GM12878 (cell line): ENCODE results near the gene L1CAM. TPM values are rescaled to one million over a fixed set of nuclear protein-coding genes. Genes with fewer than 3 reads are reported as not detected.

ENCODE experiments used
- ATAC-seq: fragments of 200-7000 bp; cut with Tn5 transposase; 3 replicates; pipeline ENCODE4 v1.9.1; 2020; ENCODE audit warnings: mild to moderate bottlenecking, moderate library complexity
- BruUV-seq: library from RNA; stranded (reverse); fragments of 400-500 nt; replicated peaks from 2 replicates; lab custom pipeline; 2021; lab: Mats Ljungman, UMichigan
- CTCF ChIA-PET: fragments of 300-600 bp; sonication (Branson Sonifier 250); formaldehyde crosslinking; extraction: SDS; loops from one replicate; lab custom pipeline; 2021; ENCODE audit warnings: inconsistent platforms; lab: Yijun Ruan, JAX
- POLR2A ChIA-PET: fragments of 350-600 bp; formaldehyde crosslinking; extraction: SDS; loops from one replicate; lab custom pipeline; 2021; ENCODE audit warnings: inconsistent platforms; lab: Charles Lee
- RAD21 ChIA-PET: fragments of 300-600 bp; sonication (Branson Sonifier 250); formaldehyde crosslinking; loops from one replicate; lab custom pipeline; 2023; ENCODE audit warnings: antibody characterized with exemption; ENCODE audit not compliant: unreplicated experiment; lab: Charles Lee
- SMC1A ChIA-PET: fragments of 300-600 bp; sonication (Branson Sonifier 250); formaldehyde crosslinking; loops from one replicate; lab custom pipeline; 2023; ENCODE audit not compliant: unreplicated experiment, uncharacterized antibody; lab: Charles Lee
- DNase-seq: peaks from one replicate; pipeline ENCODE4 v3.0.0-alpha.2; 2011; ENCODE audit warnings: low read depth, low spot score
- FAIRE-seq: peaks from 3 replicates; lab custom pipeline; 2011; peaks lifted over from hg19 to GRCh38; lab: Jason Lieb, UNC
- H2AFZ ChIP-seq: 2 replicates; pipeline ENCODE4 v1.6.0; 2011; ENCODE audit warnings: low read depth, low read length, control low read depth; ENCODE audit not compliant: control insufficient read depth
- H3K27ac ChIP-seq: 2 replicates; pipeline ENCODE4 v1.5.1; 2011; ENCODE audit warnings: control low read depth; ENCODE audit not compliant: control insufficient read depth, insufficient read depth
- H3K27me3 ChIP-seq, 2 experiments: replicated peaks in 1 of 2; 2 replicates each; pipeline versions ENCODE4 v1.6.0 to v1.6.1; 2011; ENCODE audit warnings: low read length in 1 of 2; ENCODE audit not compliant: control insufficient read depth in 2 of 2, insufficient read depth in 2 of 2
- H3K36me3 ChIP-seq, 2 experiments: 2 replicates each; pipeline ENCODE4 v1.5.1; 2011; ENCODE audit warnings: low read length in 1 of 2; ENCODE audit not compliant: control insufficient read depth in 2 of 2, insufficient read depth in 2 of 2
- H3K4me1 ChIP-seq: 2 replicates; pipeline ENCODE4 v1.6.1; 2011; ENCODE audit warnings: mild to moderate bottlenecking, low read length, moderate library complexity, mixed read lengths; ENCODE audit not compliant: control insufficient read depth, insufficient read depth
- H3K4me2 ChIP-seq: 2 replicates; pipeline ENCODE4 v1.6.0; 2011; ENCODE audit warnings: control low read depth; ENCODE audit not compliant: control insufficient read depth, insufficient read depth
- H3K4me3 ChIP-seq: fragments of 200-600 bp; sonication (generic); 2 replicates; pipeline ENCODE4 v1.5.1; 2016
- H3K79me2 ChIP-seq: 2 replicates; pipeline ENCODE4 v1.6.0; 2011; ENCODE audit warnings: low read length; ENCODE audit not compliant: control insufficient read depth, insufficient read depth
- H3K9ac ChIP-seq: 2 replicates; pipeline ENCODE4 v1.8.0; 2011; ENCODE audit warnings: low read length, control low read depth, mixed read lengths; ENCODE audit not compliant: control insufficient read depth, insufficient read depth
- H3K9me3 ChIP-seq: replicated peaks from 3 replicates; pipeline ENCODE4 v1.5.1; 2011; ENCODE audit warnings: mild to moderate bottlenecking, low read length; ENCODE audit not compliant: control insufficient read depth, insufficient read depth
- H4K20me1 ChIP-seq: 2 replicates; pipeline ENCODE4 v1.6.0; 2011; ENCODE audit not compliant: control insufficient read depth, insufficient read depth
- DPF2 ChIP-seq: fragments of 450-650 bp; IDR thresholded peaks from 2 replicates; pipeline ENCODE4 v1.6.1; 2017; ENCODE audit warnings: mild to moderate bottlenecking
- MYC ChIP-seq: IDR thresholded peaks from 2 replicates; pipeline ENCODE4 v1.6.1; 2011; ENCODE audit warnings: mild to moderate bottlenecking, low read length, moderate library complexity, inconsistent platforms; ENCODE audit not compliant: insufficient read depth, insufficient replicate concordance, insufficient read length, severe bottlenecking
- POLR2A ChIP-seq: IDR thresholded peaks from 2 replicates; pipeline ENCODE4 v1.6.1; 2011; ENCODE audit warnings: low read depth, mild to moderate bottlenecking, low read length
- POLR2AphosphoS2 ChIP-seq: IDR thresholded peaks from 2 replicates; pipeline ENCODE4 v1.6.1; 2011; ENCODE audit warnings: low read depth, mild to moderate bottlenecking, low read length, improper control_type of control experiment, moderate library complexity
- RAD21 ChIP-seq: IDR thresholded peaks from 2 replicates; pipeline ENCODE4 v1.6.1; 2011; ENCODE audit warnings: mild to moderate bottlenecking, low read depth, low read length, moderate library complexity; ENCODE audit not compliant: insufficient read depth
- SREBF1 ChIP-seq: IDR thresholded peaks from 2 replicates; pipeline ENCODE4 v1.6.1; 2012; ENCODE audit warnings: mild to moderate bottlenecking, low read length
- WGBS: methylation state at CpG from one replicate; pipeline ENCODE4 v1.1.6; 2016; ENCODE audit warnings: low lambda C conversion rate; ENCODE audit not compliant: insufficient replicate concordance, insufficient coverage; ENCODE audit errors: missing lambda C conversion rate; 5-methylcytosine and 5-hydroxymethylcytosine counted together
- in situ Hi-C: fragments of 300-500 bp; cut with MboI; formaldehyde crosslinking; loops from 9 replicates; pipeline ENCODE4 v1.14.3; 2018; ENCODE audit warnings: mixed read lengths
- intact Hi-C: fragments of 100-400 bp; cut with micrococcal nuclease; formaldehyde crosslinking; loops from one replicate; pipeline ENCODE4 v1.14.2; 2022; ENCODE audit not compliant: unreplicated experiment
- polyA plus RNA-seq, 11 experiments: library from polyadenylated mRNA; depleted of rRNA in 4 of 11; unstranded in 6 of 11; stranded (reverse) in 5 of 11; fragments of >200 nt; fragmentation: Nextera tagmentation in 4 of 11; fragmentation: Illumina TruSeq in 1 of 11; extraction: Ambion mirVana in 4 of 11; extraction: Trizol in 1 of 11; gene quantifications; 1 replicate in 1 of 11; 2 replicates in 10 of 11; pipeline versions ENCODE4 v1.2.1 to v1.2.3, GENCODE V29; 2011 to 2016; ENCODE audit warnings: inconsistent platforms in 2 of 11, missing spikeins in 2 of 11, low read depth in 1 of 11
- total RNA-seq, 4 experiments: library from RNA; depleted of rRNA in 3 of 4; stranded (reverse); fragments of >200 nt in 3 of 4; fragmentation: Illumina TruSeq in 1 of 4; extraction: Trizol in 1 of 4; gene quantifications; 2 replicates each; pipeline versions ENCODE4 v1.2.1 to v1.2.3, GENCODE V29; 2013 to 2021
- TF ChIP-seq, protein P1 (sequence below): fragments of 450-650 bp; IDR thresholded peaks from 2 replicates; pipeline ENCODE4 v1.6.1; 2017; ENCODE audit warnings: borderline replicate concordance
- TF ChIP-seq, protein P2 (sequence below): fragments of 450-650 bp; IDR thresholded peaks from 2 replicates; pipeline ENCODE4 v1.6.1; 2017; ENCODE audit warnings: mild to moderate bottlenecking, low read depth, inconsistent platforms; ENCODE audit not compliant: poor library complexity, severe bottlenecking

L1CAM gene
- total and polyA plus RNA-seq, 10 of the 15 experiments (the other 5 are each of a cell fraction or from before 2014, with no cell fraction given), result 0.01 to 0.64 (median 0.09) TPM; not detected in 5

DNA sequence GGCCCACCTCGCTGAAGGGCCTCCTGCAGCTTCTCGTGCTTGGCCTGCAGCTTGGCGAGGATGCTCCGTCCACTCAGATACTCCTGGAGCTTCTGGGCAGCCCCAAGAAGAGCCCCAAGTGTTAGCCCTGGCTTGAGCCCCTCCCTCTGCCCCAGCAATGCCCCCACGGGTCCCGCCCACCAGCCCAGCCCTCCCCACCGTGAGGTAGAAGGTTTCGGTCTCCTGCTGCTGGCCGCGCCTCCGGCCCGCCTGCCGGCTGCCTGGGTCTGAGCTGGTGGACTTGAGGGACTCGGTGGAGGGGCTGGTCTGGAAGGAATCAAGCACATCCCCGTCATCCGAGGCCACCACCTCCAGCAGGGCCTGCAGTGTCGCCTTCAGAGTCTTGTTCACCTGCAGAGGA lies 27.2 kb upstream of the L1CAM start:
- 83% methylated on average over 15 of the region's 17 CpGs for WGBS
- H3K79me2 ChIP-seq, result no peaks in the 10 kb centered on the region
- H4K20me1 ChIP-seq, result no peaks in the 10 kb centered on the region
- no TSS peak for BruUV-seq
- in situ Hi-C loops (no loop called here), intact Hi-C loops (no loop called here)
- H3K36me3 ChIP-seq, result no peaks in the 10 kb centered on the region; a peak in 2 of 4 replicates
- ChIA-PET SMC1A (interaction anchor here (0.6 kb wide), 1 partner anchor 18 kb away, joined by 4 read pairs; no protein-coding TSS in a partner anchor), RAD21 (interaction anchor here (0.7 kb wide), 1 partner anchor 126 kb away, joined by 3 read pairs; no protein-coding TSS in a partner anchor), CTCF (interaction anchor here (0.9 kb wide), 1 partner anchor 10 kb away, joined by 4 read pairs; no protein-coding TSS in a partner anchor), POLR2A (no interaction called here)
- TF ChIP-seq SREBF1, result no peak
- TF ChIP-seq DPF2, result no peak
- TF ChIP-seq MYC, result no peak
- no peak for TF ChIP-seq POLR2A
- H3K9ac ChIP-seq, result no peak overlapping the region
- FAIRE-seq (no peak), DNase-seq (no peak), ATAC-seq (no peak)
- H2AFZ ChIP-seq, result no peak overlapping the region
- H3K27ac ChIP-seq, result no peak overlapping the region
- H3K4me1 ChIP-seq, result no peaks in the 10 kb centered on the region
- no peaks in the 10 kb centered on the region for H3K9me3 ChIP-seq
- no peak overlapping the region for H3K4me3 ChIP-seq
- H3K4me2 ChIP-seq, result no peak overlapping the region
- no peaks in the 10 kb centered on the region for H3K27me3 ChIP-seq

DNA sequence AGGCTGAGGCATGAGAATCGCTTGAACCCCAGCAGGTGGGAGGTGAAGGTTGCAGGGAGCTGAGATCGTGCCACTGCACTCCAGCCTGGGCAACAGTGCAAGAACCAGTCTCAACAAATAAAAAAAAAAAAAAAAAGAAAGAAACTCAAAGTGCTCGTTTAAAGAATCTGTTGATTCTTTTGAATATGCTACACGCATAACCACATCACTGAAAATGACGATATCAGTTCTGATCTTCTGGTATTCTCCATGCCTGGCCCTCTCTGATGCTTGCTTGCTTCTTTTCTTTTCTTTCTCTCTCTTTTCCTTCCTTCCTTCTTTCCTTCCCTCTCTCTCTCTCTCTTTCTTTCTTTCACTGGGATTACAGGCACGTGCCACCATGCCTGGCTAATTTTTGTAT lies 25.8 kb upstream of the L1CAM start:
- FAIRE-seq (no peak), DNase-seq (no peak), ATAC-seq (no peak)
- ChIA-PET POLR2A (interaction anchor here (0.6 to 1.3 kb wide), 3 partner anchors 14 to 74 kb away, joined by 3 to 4 read pairs (median 4); no protein-coding TSS in a partner anchor), SMC1A (no interaction called here), CTCF (interaction anchor here (0.6 to 2.3 kb wide), 3 partner anchors 11 to 146 kb away, joined by 3 to 10 read pairs (median 7); no protein-coding TSS in a partner anchor), RAD21 (interaction anchor here (0.7 kb wide), 1 partner anchor 952 kb away, joined by 4 read pairs; no protein-coding TSS in a partner anchor)
- Histone ChIP-seq H3K9ac (no peak overlapping the region), H3K4me2 (no peak overlapping the region), H3K27ac (no peak overlapping the region), H3K4me3 (no peak overlapping the region), H3K9me3 (no peaks in the 10 kb centered on the region), H4K20me1 (no peaks in the 10 kb centered on the region), H2AFZ (no peak overlapping the region), H3K79me2 (no peaks in the 10 kb centered on the region), H3K27me3 (no peaks in the 10 kb centered on the region), H3K36me3 (no peaks in the 10 kb centered on the region; a peak in 2 of 4 replicates), H3K4me1 (no peaks in the 10 kb centered on the region)
- TF ChIP-seq POLR2AphosphoS2 (no peak), RAD21 (no peak)
- TF ChIP-seq, protein P1, sequence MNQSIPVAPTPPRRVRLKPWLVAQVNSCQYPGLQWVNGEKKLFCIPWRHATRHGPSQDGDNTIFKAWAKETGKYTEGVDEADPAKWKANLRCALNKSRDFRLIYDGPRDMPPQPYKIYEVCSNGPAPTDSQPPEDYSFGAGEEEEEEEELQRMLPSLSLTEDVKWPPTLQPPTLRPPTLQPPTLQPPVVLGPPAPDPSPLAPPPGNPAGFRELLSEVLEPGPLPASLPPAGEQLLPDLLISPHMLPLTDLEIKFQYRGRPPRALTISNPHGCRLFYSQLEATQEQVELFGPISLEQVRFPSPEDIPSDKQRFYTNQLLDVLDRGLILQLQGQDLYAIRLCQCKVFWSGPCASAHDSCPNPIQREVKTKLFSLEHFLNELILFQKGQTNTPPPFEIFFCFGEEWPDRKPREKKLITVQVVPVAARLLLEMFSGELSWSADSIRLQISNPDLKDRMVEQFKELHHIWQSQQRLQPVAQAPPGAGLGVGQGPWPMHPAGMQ, result no peak
- TF ChIP-seq, protein P2, sequence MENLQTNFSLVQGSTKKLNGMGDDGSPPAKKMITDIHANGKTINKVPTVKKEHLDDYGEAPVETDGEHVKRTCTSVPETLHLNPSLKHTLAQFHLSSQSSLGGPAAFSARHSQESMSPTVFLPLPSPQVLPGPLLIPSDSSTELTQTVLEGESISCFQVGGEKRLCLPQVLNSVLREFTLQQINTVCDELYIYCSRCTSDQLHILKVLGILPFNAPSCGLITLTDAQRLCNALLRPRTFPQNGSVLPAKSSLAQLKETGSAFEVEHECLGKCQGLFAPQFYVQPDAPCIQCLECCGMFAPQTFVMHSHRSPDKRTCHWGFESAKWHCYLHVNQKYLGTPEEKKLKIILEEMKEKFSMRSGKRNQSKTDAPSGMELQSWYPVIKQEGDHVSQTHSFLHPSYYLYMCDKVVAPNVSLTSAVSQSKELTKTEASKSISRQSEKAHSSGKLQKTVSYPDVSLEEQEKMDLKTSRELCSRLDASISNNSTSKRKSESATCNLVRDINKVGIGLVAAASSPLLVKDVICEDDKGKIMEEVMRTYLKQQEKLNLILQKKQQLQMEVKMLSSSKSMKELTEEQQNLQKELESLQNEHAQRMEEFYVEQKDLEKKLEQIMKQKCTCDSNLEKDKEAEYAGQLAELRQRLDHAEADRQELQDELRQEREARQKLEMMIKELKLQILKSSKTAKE, result no peak
- WGBS, result 53% methylated on average over 5 of the region's 6 CpGs
- intact Hi-C loops (no loop called here), in situ Hi-C loops (no loop called here)
- no TSS peak for BruUV-seq
